Measurements from ENCODE around the gene PDE5A. TPM values are rescaled to one million over a fixed set of nuclear protein-coding genes. Genes with fewer than 3 reads are reported as not detected.

The PDE5A gene
- total RNA-seq, 6 experiments from 2014 or later: 0.56 to 2.4 (median 0.91) TPM

DNA sequence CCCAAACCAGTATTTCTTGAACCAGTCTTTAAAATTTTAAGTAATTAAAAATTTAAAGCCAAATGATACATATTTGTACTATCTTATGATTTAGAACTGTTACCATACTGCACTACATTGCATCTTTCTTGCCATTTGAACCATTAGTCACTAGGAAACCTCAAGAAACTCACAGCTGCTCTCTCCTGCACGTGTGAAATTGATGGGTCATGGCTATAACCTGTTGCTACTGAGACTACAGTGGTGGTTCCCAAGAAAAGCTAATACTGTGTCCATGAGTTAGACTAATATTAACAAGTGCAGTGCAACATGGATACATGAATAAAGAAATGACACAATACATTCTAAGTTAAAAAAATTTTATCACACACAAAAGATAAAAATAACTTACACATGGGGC is 88.4 kb downstream of the PDE5A start:
- TF ChIP-seq, protein P1, sequence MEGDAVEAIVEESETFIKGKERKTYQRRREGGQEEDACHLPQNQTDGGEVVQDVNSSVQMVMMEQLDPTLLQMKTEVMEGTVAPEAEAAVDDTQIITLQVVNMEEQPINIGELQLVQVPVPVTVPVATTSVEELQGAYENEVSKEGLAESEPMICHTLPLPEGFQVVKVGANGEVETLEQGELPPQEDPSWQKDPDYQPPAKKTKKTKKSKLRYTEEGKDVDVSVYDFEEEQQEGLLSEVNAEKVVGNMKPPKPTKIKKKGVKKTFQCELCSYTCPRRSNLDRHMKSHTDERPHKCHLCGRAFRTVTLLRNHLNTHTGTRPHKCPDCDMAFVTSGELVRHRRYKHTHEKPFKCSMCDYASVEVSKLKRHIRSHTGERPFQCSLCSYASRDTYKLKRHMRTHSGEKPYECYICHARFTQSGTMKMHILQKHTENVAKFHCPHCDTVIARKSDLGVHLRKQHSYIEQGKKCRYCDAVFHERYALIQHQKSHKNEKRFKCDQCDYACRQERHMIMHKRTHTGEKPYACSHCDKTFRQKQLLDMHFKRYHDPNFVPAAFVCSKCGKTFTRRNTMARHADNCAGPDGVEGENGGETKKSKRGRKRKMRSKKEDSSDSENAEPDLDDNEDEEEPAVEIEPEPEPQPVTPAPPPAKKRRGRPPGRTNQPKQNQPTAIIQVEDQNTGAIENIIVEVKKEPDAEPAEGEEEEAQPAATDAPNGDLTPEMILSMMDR (IDR thresholded peaks at IDR 0.05): no peak
- no peak for TF ChIP-seq POLR2A (IDR thresholded peaks at IDR 0.05)
- DNase-seq (no peak), ATAC-seq (no peak)
- H3K27me3 ChIP-seq: no peaks in the 10 kb centered on the region
- H3K27ac ChIP-seq: no peak overlapping the region
- no peak overlapping the region for H3K4me3 ChIP-seq
- intact Hi-C loops (cut with DNase I): no loop called here
- WGBS (ENCODE audit: insufficient coverage, low coverage, low lambda C conversion rate, missing lambda C conversion rate): 59% methylated on average over 1 of the region's 1 CpG
- no peaks in the 10 kb centered on the region for H3K36me3 ChIP-seq
- H3K4me1 ChIP-seq: no peaks in the 10 kb centered on the region
- no peaks in the 10 kb centered on the region for H3K9me3 ChIP-seq

GRCh38 chr4:119537586-119537985 is 91.0 kb downstream of the PDE5A start:
- no peak overlapping the region for H3K4me3 ChIP-seq
- intact Hi-C loops (cut with DNase I): no loop called here
- WGBS (ENCODE audit: insufficient coverage, low coverage, low lambda C conversion rate, missing lambda C conversion rate): 100% methylated on average over 1 of the region's 1 CpG
- DNase-seq: no peak
- no peaks in the 10 kb centered on the region for H3K27me3 ChIP-seq
- no peak overlapping the region for H3K27ac ChIP-seq
- no peaks in the 10 kb centered on the region for H3K4me1 ChIP-seq
- ATAC-seq: no peak
- H3K36me3 ChIP-seq: no peaks in the 10 kb centered on the region
- H3K9me3 ChIP-seq: no peaks in the 10 kb centered on the region
- TF ChIP-seq POLR2A (IDR thresholded peaks at IDR 0.05): no peak
- TF ChIP-seq, protein P1 (IDR thresholded peaks at IDR 0.05): no peak

DNA sequence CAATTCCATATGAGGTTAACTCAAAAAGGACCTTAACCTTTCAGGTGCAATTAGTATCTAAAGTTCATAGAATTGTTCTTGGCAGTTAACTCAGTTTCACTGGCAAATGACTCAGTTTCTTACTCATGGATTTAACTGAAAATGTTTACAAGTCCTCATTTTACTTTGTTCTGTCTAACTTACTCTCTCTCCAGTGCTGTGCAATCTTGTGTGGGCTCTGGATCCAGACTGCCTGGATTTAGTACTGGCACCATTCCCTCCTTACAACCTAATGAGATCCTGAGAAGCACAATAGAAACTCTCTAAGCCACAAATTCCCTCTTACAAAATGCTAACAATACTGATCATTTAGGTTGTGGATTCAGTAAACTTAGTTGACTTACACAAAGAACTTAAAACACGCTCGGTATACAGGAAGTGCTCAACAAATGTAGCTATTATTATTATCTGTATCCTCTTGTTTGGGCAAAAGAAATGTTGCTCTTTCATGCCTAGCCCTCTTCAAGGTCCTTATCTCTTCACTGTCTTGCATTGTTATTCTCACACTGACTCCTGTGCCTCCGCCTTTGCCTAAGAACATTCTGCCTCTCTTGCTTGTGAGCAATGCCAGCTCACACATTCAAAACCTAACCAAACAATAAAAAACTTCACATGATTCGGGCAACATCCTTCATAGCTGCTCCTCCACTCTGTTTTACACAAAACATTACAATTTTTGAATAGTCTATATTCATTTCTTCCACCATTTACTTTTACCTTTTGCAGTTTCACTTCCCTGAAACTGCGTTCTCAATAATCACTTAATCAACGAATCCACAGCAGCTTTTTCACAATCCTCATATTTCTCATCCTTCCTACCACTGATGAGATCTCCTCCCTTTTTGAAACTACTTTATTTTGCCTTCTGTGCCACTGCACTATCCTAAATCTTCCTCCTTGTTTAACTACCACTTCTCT is 91.8 kb downstream of the PDE5A start:
- Histone ChIP-seq H3K4me1 (no peaks in the 10 kb centered on the region), H3K36me3 (no peaks in the 10 kb centered on the region), H3K9me3 (no peaks in the 10 kb centered on the region), H3K27me3 (no peaks in the 10 kb centered on the region), H3K4me3 (no peak overlapping the region), H3K27ac (no peak overlapping the region)
- intact Hi-C loops (cut with DNase I): no loop called here
- TF ChIP-seq, protein P1 (IDR thresholded peaks at IDR 0.05): no peak
- TF ChIP-seq POLR2A (IDR thresholded peaks at IDR 0.05): no peak
- WGBS (ENCODE audit: insufficient coverage, low coverage, low lambda C conversion rate, missing lambda C conversion rate): 87% methylated on average over 6 of the region's 6 CpGs
- DNase-seq (no peak), ATAC-seq (no peak)

- intact Hi-C loops (cut with DNase I): no loop called here
- no peak for TF ChIP-seq POLR2A (IDR thresholded peaks at IDR 0.05)
- TF ChIP-seq, protein P1 (IDR thresholded peaks at IDR 0.05): no peak
Observed at GRCh38 chr4:119532319-119532718, 96.3 kb downstream of the PDE5A start.

More at GRCh38 chr4:119532319-119532718, 96.3 kb downstream of the PDE5A start:
- Histone ChIP-seq H3K27ac (no peak overlapping the region), H3K4me1 (no peaks in the 10 kb centered on the region), H3K27me3 (no peaks in the 10 kb centered on the region), H3K4me3 (no peak overlapping the region), H3K36me3 (no peaks in the 10 kb centered on the region), H3K9me3 (no peaks in the 10 kb centered on the region)
- ATAC-seq: no peak
- no peak for DNase-seq
- WGBS (ENCODE audit: insufficient coverage, low coverage, low lambda C conversion rate, missing lambda C conversion rate): 83% methylated on average over 1 of the region's 1 CpG
